VCaP (cell line): ENCODE measurements around the gene ACBD7.

Experiments
- H3K27ac ChIP-seq: fragments of 450-650 bp; 2 replicates; pipeline ENCODE4 v1.5.1; 2017
- CTCF ChIP-seq: fragments of 450-650 bp; conservative IDR thresholded peaks from 2 replicates; pipeline ENCODE4 v1.5.1; 2017; ENCODE audit warnings: mild to moderate bottlenecking, moderate library complexity

The ACBD7 gene

DNA sequence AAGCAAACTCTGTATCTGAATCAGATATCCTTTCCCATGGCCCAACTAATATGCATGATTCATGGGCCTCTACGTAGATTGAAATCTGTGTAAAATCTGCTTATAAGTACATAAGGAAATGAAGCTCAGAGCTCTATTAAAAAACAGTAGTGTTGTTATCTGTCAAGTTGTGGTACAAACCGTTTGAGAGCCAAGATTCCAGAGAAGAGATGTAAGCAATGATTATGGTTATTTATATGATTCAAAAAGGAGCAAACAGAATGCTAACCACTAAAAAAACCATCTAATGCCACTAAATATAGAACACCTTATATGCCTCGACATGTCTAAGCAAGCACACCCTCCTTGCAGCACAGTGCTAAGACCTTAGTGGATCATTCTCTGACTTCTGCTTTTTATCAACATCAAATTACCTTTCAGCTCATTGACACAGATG, 35.2 kb upstream of the ACBD7 start:
- no peak for TF ChIP-seq CTCF
- H3K27ac ChIP-seq: peak overlapping the region; percentile 78

GRCh38 chr10:15122477-15123030, 34.0 kb upstream of the ACBD7 start:
- TF ChIP-seq CTCF: no peak
- H3K27ac ChIP-seq: peak overlapping the region; percentile 78

GRCh38 chr10:15121707-15122106, 33.1 kb upstream of the ACBD7 start:
- no peak for TF ChIP-seq CTCF
- peak overlapping the region; percentile 78; the same call in 1 of the 2 replicates for H3K27ac ChIP-seq

GRCh38 chr10:15120523-15120922, 31.9 kb upstream of the ACBD7 start:
- H3K27ac ChIP-seq: no peak overlapping the region
- no peak for TF ChIP-seq CTCF

DNA sequence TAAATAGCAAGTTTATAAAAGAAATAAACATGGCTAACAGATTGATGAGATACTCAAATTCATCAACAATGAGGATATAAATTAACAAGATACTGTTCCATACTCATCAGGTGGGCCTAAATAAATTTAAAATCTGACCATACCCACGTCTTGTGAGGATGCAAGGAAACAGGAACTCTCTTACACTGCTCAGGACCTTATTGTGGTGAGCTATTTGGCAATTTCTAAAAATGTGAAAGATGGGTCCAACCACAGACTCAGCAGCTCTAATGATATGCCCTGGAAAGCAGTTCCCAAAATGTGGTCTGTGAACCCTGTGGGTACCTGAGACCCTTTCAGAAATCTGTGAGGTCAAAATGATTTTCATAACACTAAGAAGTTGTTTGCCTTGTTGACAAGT, 30.0 kb upstream of the ACBD7 start:
- no peak overlapping the region; the same call in 1 of the 2 replicates for H3K27ac ChIP-seq
- no peak for TF ChIP-seq CTCF

- H3K27ac ChIP-seq: no peak overlapping the region
- no peak for TF ChIP-seq CTCF
Measured at GRCh38 chr10:15116225-15116624, 27.6 kb upstream of the ACBD7 start.

GRCh38 chr10:15113766-15114165, 25.2 kb upstream of the ACBD7 start:
- TF ChIP-seq CTCF: no peak
- H3K27ac ChIP-seq: no peak overlapping the region
